ENCODE measurements around the gene KIF2A.

DNA sequence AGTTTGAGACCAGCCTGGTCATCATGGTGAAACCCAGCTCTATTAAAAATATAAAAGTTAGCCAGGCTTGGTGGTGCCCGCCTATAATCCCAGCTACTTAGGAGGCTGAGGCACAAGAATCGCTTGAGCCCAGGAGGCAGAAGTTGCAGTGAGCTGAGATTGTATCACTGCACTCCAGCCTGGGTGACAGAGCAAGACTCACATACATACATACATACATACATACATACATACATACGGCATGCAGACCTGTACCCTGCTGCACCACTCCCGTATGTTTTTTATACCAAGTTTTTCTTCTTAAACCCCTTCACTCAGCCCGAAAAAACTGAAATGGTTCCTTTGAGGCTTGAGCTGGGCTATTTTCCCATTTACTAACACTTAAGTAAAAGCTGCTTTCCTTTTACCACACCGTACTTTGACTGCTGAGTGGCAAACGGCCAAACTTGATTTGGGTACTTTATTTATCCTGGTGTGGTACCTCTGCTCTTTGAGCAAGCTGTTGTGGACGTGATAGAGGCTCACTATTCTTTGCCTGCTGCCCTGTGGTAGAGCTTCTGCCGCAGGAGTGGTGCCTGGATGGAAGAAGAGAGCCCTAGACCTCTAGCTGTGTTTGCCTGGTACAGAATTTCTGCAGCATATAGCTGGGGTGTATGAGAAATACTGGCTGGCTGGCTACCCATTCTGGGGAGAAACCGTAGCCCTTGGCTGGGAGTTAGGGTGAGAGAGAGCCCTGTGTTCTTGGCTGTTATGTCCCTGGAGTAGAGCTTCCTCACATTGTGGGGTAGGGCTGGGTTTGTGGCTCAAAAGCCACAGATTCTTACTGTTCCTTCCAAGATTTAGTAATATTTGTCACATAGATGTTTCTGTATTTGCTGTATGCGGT, 126.0 kb downstream of the KIF2A start:
- no peak for TF ChIP-seq POLR2A (IDR thresholded peaks at IDR 0.05; ENCODE audit: low read depth, low read length)
- TF ChIP-seq CTCF (conservative IDR thresholded peaks at IDR 0.05; ENCODE audit: low read depth, low read length): no peak

All from IMR-90 (cell line).